MM.1S (cell line): ENCODE data around the gene FZR1.

ENCODE experiments used
- CTCF ChIP-seq: fragments of 300-600 bp; sonication (generic); IDR thresholded peaks from 2 replicates; pipeline ENCODE4 v1.5.1; 2016; ENCODE audit warnings: antibody characterized with exemption, low read length, mixed read lengths
- EZH2phosphoT487 ChIP-seq: fragments of 300-600 bp; sonication (generic); IDR thresholded peaks from 2 replicates; pipeline ENCODE4 v1.6.1; 2018; ENCODE audit warnings: antibody characterized with exemption, low read length

DNA sequence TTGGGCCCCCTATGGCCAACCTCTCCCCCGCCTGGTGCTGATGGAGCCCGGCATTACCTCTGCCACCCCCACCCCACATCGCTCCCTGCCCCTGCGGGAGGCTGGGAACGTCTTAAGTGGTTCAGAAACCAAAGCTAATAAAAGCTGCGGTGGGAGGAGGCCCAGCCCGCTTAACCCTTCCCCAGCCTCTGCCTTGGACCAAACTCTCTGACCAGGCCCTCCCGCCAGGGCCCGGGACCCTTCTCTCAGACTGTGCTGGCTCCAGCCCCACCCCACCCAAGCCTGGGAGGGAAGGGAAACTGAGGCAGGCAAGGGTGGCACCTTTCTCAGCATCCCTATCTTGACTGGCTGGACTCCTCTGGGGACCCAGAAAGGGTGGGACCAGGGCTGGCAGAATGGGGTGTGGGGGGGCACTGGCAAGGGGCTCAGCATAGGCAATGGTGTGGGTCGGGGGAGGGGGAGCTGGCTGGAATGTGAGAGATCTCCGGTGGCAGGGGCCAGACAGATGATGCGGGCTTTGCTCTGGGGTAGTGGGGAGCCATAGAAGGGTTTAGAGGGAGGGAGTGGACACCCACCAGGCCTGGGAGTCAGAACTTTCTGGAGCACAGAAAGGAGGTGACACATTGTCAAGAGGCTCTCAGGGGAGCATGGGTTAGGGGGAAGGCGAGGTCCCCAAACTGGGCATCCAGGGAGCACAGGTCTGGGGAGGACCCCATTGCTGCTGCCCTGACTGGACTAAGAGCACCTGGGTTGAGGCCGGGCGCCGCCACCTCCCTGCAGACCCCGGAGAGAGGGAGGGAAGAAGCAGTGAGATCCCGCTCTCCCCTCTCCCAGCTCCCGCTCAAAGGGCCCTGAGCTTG lies 47.7 kb upstream of the FZR1 start:
- no peak for TF ChIP-seq EZH2phosphoT487
- no peak for TF ChIP-seq CTCF
